Measurements from ENCODE around the gene TOM1L2.
A peak's percentile ranks its signal among the peaks of the same experiment; 100 is the strongest.

The TOM1L2 gene

GRCh38 chr17:17846003-17846402, 126.2 kb downstream of the TOM1L2 start:
- DNase-seq = no peak

DNA sequence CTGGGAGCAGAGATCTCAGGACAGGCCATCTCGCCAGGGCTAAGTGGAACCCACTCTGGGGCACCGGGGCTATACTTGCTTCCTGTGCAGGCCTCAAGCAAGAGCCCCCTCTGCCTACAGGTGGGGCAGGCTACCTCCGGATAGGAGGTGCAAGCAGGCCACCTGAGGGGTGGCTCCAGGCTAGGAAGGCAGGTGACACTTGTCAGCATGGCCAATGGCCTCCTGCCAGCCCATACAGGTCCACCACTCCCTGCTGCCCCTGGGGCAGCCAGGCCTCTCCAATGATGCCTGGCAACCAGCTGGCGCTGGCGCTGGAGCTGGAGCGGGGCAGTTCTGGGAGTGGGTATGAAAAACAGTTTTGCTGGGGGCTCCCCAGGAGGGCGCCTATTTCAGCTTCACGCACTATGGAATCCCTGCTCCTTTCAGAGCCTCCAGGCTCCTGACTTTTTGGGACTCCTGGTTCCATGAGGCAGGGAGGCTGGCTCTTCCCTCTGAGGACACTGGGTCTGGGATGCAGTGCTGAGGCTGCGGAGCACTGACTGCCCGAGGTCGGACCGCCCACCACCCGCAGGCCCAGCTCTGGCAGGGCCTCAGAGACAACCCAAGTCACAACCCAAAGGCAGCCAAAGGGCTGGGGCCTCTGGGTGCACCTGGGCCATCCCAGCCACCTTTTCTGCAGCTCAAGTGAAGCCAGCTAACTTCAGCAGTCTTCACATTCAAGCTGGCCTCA, 127.0 kb downstream of the TOM1L2 start:
- no peak for DNase-seq

- DNase-seq = peak in 1 of 2 donors; percentile 47
These were observed 127.7 kb downstream of the TOM1L2 start for GRCh38 chr17:17844500-17844899.

DNA sequence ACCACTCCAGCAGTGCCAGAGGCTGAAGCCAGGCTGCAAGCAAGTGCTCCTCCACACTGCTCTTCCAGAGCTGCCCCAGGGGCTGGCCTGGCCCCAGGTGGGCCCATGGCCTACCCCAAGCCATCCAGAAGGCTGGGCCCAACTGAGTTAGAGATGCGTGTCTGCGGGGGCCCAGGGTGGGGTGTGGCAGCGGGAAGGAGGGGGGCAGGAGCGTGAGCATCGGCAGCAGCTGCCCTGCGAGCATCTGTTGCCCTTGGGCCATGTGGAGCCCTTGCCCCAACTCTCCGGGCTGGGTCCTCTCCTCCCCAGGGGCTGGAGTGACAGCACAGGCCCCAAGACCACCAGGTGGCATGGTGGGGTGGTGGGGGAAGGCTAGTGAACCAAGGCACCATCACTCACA, 128.1 kb downstream of the TOM1L2 start:
- no peak for DNase-seq

DNA sequence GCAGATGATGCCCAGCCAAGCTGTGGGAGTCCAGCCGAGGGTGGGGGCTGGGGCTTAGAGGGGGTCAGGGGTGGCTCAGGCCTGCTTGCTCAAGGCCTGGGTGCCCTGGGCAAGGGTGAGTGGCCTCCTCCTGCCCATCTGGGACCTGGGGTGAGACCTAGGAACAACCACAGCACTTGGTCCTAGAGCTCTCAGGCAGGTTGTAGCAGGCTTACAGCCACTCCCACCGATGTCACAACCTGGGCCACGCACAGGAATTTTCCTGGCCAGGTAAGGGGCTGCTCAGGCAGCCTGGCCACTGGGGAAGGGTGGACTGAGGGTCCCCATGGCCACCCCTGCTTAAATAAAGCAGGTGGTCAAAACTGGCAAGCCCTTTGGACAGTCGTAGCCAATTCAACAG, 129.1 kb downstream of the TOM1L2 start:
- DNase-seq = no peak

- no peak for DNase-seq
These were observed 129.9 kb downstream of the TOM1L2 start for GRCh38 chr17:17842111-17842876.

DNA sequence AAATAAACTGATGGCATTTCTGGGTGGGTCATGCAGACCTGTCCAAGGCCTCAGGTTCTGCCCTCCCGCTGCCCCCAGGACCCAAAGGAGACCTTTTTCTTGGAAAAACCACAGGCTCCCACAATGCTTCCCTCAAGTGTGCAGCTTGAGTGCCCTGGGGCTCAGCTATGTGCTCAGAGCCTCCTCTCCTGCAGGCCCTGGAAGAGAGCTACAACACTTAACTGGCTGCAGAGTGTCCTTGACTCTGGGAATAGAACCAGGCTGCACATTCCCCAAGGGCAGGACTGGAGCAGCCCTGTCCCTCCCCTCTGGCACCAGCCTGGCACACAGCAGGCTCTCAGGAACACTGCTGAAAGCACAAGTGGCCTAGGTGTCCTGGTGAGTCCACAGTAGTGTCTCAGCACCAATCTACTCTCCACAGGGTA, 130.6 kb downstream of the TOM1L2 start:
- no peak for DNase-seq

- peak; percentile 51 to 80 for DNase-seq
These were observed 131.2 kb downstream of the TOM1L2 start for GRCh38 chr17:17840751-17841591.

GRCh38 chr17:17839791-17840707, 132.2 kb downstream of the TOM1L2 start:
- DNase-seq = peak; percentile 84 to 86

GRCh38 chr17:17837966-17838962, 133.9 kb downstream of the TOM1L2 start:
- DNase-seq = peak; percentile 23 to 54

- no peak for DNase-seq
These were observed 134.8 kb downstream of the TOM1L2 start for GRCh38 chr17:17837380-17837821.

DNA sequence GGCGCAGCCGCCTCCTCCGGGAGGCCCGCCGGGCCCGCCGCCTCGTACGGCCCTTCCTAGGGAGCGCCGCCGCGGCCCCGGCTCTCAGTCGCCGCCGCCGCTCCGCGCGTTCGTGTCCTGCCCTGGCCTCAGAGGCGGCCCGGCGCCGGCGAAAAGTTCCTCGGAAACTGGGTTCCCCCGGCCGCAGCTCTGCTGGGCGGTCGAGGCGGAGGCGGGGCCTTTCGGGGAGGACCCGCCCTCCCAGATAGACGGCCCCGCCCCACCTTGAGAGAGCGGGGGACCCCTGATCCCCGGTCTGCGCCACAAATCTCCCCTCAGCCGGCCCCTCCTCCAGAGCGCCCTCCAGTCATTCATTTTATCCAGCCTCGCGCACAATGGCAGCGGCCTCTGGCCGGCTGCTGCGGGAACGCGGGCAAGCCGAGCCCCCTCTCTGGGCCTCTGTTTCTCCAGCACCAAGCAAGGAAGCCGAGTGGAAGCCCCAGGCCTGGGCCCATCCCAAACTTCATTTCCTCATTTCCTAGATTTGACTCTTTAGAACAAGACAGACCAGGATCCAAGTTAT, 135.3 kb downstream of the TOM1L2 start, which contains the start of gene SREBF1:
SREBF1 (minus strand) TSS at position 169 of the 562 bp plus-strand sequence. CDS start 169 bp downstream, outside the sequence.
- DNase-seq = peak; percentile 33 to 55

GRCh38 chr17:17836250-17836817, 135.9 kb downstream of the TOM1L2 start:
- DNase-seq = peak; percentile 93 to 96

GRCh38 chr17:17835415-17836249, 136.6 kb downstream of the TOM1L2 start:
- DNase-seq = no peak

- no peak for DNase-seq
These were observed 137.2 kb downstream of the TOM1L2 start for GRCh38 chr17:17834974-17835373.

- DNase-seq = no peak
These were observed 138.4 kb downstream of the TOM1L2 start for GRCh38 chr17:17833658-17834357.

DNA sequence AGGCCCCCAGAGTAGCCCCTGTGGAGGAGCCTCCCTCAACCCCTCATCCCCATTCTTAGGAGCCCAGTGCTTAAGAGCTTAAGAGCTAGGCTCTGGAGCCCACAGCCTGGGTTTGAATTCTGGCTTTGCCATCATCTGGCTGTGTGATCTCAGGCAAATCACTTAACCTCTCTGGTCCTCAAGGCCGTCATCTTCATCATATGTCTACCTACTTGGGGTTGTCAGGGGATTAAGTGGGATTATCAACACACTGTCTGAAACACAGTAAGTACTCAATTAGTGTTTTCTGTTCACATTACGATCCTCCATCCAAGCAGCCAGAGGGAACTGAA, 140.2 kb downstream of the TOM1L2 start:
- DNase-seq = no peak
